Transverse colon (tissue), 4 donors: ENCODE results near the gene ALDH3B1. TPM values are rescaled to one million over a fixed set of nuclear protein-coding genes. Genes with fewer than 3 reads are reported as not detected.
A peak's percentile ranks its signal among the peaks of the same experiment; 100 is the strongest.
"Not testable (repeated sequence)": the region's sequence is repeated elsewhere in the genome, so short reads cannot be mapped to it uniquely, and the experiment has no call there.

Experiments
- DNase-seq: peaks from one replicate; pipeline ENCODE4 v3.0.0-alpha.2; 2019
- H3K27ac ChIP-seq, 4 donors: fragments of 200-600 bp; sonication (generic); 2 replicates each; pipeline ENCODE4 v1.5.1; 2016 to 2018; ENCODE audit warnings: inconsistent platforms in 4 of 4
- H3K27me3 ChIP-seq: fragments of 200-600 bp; sonication (generic); 2 replicates; pipeline ENCODE4 v1.5.1; 2017; ENCODE audit warnings: inconsistent platforms
- H3K36me3 ChIP-seq, 4 donors: fragments of 200-600 bp; sonication (generic); 2 replicates each; pipeline ENCODE4 v1.5.1; 2017 to 2019; ENCODE audit warnings: inconsistent platforms in 4 of 4
- H3K4me1 ChIP-seq, 4 donors: fragments of 200-600 bp; sonication (generic); 2 replicates each; pipeline ENCODE4 v1.5.1; 2017 to 2020; ENCODE audit warnings: inconsistent platforms in 4 of 4
- H3K4me3 ChIP-seq, 4 donors: fragments of 200-600 bp; sonication (generic); 1 replicate in 1 of 4; 2 replicates in 3 of 4; pipeline versions ENCODE4 v1.5.1 to v1.6.1; 2017 to 2019; ENCODE audit warnings: inconsistent platforms in 4 of 4
- H3K9me3 ChIP-seq, 2 donors: fragments of 200-600 bp; sonication (generic); 2 replicates each; pipeline ENCODE4 v1.5.1; 2017 to 2019; ENCODE audit warnings: inconsistent platforms in 2 of 2
- EP300 ChIP-seq: sonication (generic); formaldehyde crosslinking; IDR thresholded peaks from one replicate; pipeline ENCODE4 v1.6.1; 2017; ENCODE audit warnings: antibody characterized with exemption, low read depth
- POLR2A ChIP-seq: fragments of 450-650 bp; IDR thresholded peaks from one replicate; pipeline ENCODE4 v1.6.1; 2016; ENCODE audit warnings: antibody characterized with exemption, mild to moderate bottlenecking, moderate library complexity
- POLR2AphosphoS5 ChIP-seq, 3 donors: sonication (generic); formaldehyde crosslinking; IDR thresholded peaks; one replicate each; pipeline ENCODE4 v1.6.1; 2016; ENCODE audit warnings: antibody characterized with exemption in 3 of 3
- WGBS, 2 donors: methylation state at CpG; one replicate each; pipeline ENCODE4 v1.1.5; 2018; ENCODE audit warnings: low coverage in 1 of 2; 5-methylcytosine and 5-hydroxymethylcytosine counted together
- in situ Hi-C, 4 donors: fragments of 200-750 bp; cut with MboI; loops; one replicate each; pipeline versions ENCODE4 v1.15.0 to v1.15.1; 2017; ENCODE audit warnings: low sequenced_read_pairs in 3 of 4, low pct_ligation_motif_present in 1 of 4, low pct_unique_long_range_greater_than_20kb in 1 of 4
- intact Hi-C: fragments of 100-400 bp; cut with DNase I; formaldehyde crosslinking; loops from one replicate; pipeline ENCODE4 v1.15.1; 2023; ENCODE audit warnings: low total_unique reads
- total RNA-seq, 4 donors: library from RNA; depleted of rRNA; stranded (reverse); fragments of >200 nt; gene quantifications; one replicate each; pipeline ENCODE4 v1.1.0, GENCODE V29; 2016
- TF ChIP-seq, protein P1 (sequence below), 5 experiments: fragments of 200-600 bp in 3 of 5; fragments of 450-650 bp in 2 of 5; sonication (generic) in 3 of 5; IDR thresholded peaks; 1 replicate in 2 of 5; 2 replicates in 3 of 5; pipeline ENCODE4 v1.5.1; 2016 to 2017; ENCODE audit warnings: antibody characterized with exemption in 5 of 5, inconsistent platforms in 3 of 5, mild to moderate bottlenecking in 2 of 5, moderate library complexity in 1 of 5

Gene ALDH3B1
- total RNA-seq, 4 donors from 2014 or later: 12.1 to 14.9 (median 13.5) TPM

DNA sequence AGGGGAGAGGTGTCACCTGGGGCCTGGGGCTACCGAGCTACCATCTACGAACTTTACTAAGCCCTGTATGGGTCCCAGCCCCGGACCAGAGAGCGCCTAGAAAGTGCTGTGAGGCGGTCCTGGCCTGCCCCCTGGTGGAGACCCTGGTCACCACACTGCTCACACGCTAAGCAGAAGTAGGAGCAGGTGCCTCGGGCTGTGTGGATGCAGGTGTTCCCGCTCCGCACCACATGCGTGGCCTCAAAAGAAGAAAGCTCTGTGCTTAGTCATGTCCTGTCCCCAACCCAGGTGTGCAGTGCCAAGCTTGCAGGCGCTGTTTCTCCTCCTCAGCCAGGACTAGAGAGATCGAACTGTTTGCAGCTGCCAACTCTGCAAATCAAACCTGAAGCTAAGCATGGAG, 16.3 kb upstream of the ALDH3B1 start:
- H3K27ac ChIP-seq, in situ Hi-C loops: not testable (repeated sequence)

DNA sequence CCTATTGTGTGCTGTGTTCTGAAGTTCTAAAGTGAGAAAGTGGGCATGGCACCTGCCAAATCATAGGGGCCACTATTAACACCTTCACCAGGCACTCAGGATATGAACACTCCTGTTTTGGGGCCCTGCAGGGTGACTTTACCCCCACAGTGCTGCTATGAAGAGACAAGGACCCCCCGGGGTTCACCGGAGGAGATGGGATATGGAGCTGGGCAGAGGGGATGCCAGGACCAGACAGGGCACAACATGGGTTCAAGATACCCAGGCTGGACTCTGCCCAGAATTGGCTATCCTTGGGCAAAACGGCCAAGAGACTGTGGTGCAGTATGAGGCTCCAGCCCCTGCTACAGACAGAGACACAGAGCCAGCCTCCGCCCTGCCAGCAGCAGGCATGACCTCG, 15.7 kb upstream of the ALDH3B1 start:
- in situ Hi-C loops, H3K9me3 ChIP-seq, H3K36me3 ChIP-seq, H3K27ac ChIP-seq, DNase-seq, intact Hi-C loops, H3K4me3 ChIP-seq: not testable (repeated sequence)
- H3K4me1 ChIP-seq: peaks cover 0 to 25% (median 12%) of the 10 kb centered on the region in 4 donors
- 91% methylated on average over 5 of the region's 5 CpGs; no CpG with 5 or more reads in 1 of the 2 donors for WGBS, 2 donors
- H3K27me3 ChIP-seq: peaks cover 11% of the 10 kb centered on the region

More for the DNA sequence above, 16.3 kb upstream of the ALDH3B1 start:
- TF ChIP-seq, protein P1, sequence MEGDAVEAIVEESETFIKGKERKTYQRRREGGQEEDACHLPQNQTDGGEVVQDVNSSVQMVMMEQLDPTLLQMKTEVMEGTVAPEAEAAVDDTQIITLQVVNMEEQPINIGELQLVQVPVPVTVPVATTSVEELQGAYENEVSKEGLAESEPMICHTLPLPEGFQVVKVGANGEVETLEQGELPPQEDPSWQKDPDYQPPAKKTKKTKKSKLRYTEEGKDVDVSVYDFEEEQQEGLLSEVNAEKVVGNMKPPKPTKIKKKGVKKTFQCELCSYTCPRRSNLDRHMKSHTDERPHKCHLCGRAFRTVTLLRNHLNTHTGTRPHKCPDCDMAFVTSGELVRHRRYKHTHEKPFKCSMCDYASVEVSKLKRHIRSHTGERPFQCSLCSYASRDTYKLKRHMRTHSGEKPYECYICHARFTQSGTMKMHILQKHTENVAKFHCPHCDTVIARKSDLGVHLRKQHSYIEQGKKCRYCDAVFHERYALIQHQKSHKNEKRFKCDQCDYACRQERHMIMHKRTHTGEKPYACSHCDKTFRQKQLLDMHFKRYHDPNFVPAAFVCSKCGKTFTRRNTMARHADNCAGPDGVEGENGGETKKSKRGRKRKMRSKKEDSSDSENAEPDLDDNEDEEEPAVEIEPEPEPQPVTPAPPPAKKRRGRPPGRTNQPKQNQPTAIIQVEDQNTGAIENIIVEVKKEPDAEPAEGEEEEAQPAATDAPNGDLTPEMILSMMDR (IDR thresholded peaks at IDR 0.05): peak; percentile 50 to 83 (median 68)
- peak; percentile 76 for DNase-seq
- H3K27me3 ChIP-seq: peaks cover 11% of the 10 kb centered on the region
- H3K4me3 ChIP-seq, H3K36me3 ChIP-seq, intact Hi-C loops, H3K9me3 ChIP-seq: not testable (repeated sequence)
- H3K4me1 ChIP-seq: peaks cover 0 to 25% (median 12%) of the 10 kb centered on the region in 4 donors
- WGBS, 2 donors: 10% methylated on average over 12 of the region's 12 CpGs; no CpG with 5 or more reads in 1 of the 2 donors

DNA sequence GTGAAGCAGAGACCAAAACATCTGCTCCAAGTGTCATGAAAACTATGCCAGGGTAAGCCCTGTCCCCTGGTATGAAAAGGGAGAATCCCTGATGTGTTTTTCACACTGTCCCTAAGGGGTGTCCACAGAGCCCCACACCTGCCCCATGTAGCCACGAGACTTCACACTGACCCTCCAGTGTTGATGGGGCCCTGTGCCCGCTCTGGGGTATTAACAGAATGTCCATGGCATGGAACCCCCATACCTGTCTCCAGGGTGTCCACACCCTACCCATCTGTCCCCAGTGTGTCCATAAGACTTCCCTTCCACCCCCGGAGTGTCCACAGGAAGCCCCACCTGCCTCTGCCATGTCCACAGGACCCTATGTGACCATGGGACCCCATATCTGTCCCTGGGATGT, 15.0 kb upstream of the ALDH3B1 start:
- intact Hi-C loops, H3K9me3 ChIP-seq, in situ Hi-C loops, DNase-seq, H3K36me3 ChIP-seq, H3K4me3 ChIP-seq, H3K27ac ChIP-seq: not testable (repeated sequence)
- 97% methylated on average over 3 of the region's 3 CpGs; no CpG with 5 or more reads in 1 of the 2 donors for WGBS, 2 donors
- Histone ChIP-seq H3K4me1 (peaks cover 0 to 25% (median 12%) of the 10 kb centered on the region in 4 donors), H3K27me3 (peaks cover 11% of the 10 kb centered on the region)

DNA sequence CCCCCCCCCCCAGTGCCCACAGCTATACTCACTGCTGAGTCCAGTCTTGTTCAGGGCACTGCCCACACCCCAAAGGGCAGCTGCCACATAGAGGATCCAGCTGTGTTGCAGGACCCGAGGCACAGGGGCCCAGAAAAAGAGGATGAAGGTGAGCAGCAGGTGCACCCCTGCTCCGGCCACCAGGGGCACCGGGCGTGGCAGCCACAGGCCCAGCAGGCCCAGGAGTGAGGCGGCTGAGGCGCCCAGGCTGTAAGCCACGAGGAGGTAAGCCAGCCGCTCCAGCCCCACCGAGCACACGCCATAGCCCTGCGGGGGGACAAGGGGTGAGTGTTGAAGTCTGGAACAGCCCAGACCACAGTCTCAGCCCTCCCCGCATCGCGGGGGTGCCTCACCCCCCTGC, 14.5 kb upstream of the ALDH3B1 start:
- H3K9me3 ChIP-seq, H3K4me3 ChIP-seq, H3K27ac ChIP-seq, in situ Hi-C loops, DNase-seq, intact Hi-C loops, H3K36me3 ChIP-seq: not testable (repeated sequence)
- WGBS, 2 donors: 81% methylated on average over 8 of the region's 14 CpGs; no CpG with 5 or more reads in 1 of the 2 donors
- H3K27me3 ChIP-seq: peaks cover 11% of the 10 kb centered on the region
- peaks cover 0 to 25% (median 12%) of the 10 kb centered on the region in 4 donors for H3K4me1 ChIP-seq

DNA sequence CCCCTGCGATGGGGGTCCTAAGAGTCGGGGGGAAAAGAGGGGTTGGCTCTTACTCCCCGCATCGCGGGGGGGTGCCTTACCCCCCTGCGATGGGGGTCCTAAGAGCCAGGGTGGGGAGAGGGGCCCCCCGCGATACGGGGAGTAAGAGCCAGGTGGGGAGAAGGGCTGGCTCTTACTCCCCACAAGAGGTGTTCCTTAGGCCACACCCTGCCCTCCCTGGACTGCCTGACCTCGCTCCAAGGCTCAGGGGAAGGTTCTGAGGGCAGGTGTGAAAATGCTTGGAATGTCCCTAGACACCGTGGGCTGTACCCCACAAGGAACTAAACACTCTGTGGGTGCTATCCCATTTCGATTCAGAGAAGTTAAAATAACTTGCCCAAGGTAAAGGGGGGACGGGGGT, 14.1 kb upstream of the ALDH3B1 start:
- intact Hi-C loops: no loop called here
- no peak for DNase-seq
- TF ChIP-seq, protein P1 (IDR thresholded peaks at IDR 0.05): no peak
- TF ChIP-seq POLR2AphosphoS5 (IDR thresholded peaks at IDR 0.05) (no peak), POLR2A (no peak), EP300 (no peak)

More for the DNA sequence above, 14.1 kb upstream of the ALDH3B1 start:
- Histone ChIP-seq H3K4me3 (no peak overlapping the region), H3K27me3 (peaks cover 8% of the 10 kb centered on the region), H3K27ac (peak overlapping the region in 1 of 4 donors; percentile 67), H3K9me3 (no peaks in the 10 kb centered on the region), H3K36me3 (no peaks in the 10 kb centered on the region), H3K4me1 (peaks cover 0 to 23% (median 11%) of the 10 kb centered on the region in 4 donors)
- in situ Hi-C loops: no loop called here
- 81 to 84% methylated on average over 2 to 12 of the region's 13 CpGs for WGBS, 2 donors
